Sigmoid colon (tissue), 7 donors: ENCODE data around the gene IRS2. TPM values are rescaled to one million over a fixed set of nuclear protein-coding genes. Genes with fewer than 3 reads are reported as not detected.

Source experiments
- DNase-seq: peaks from one replicate; pipeline ENCODE4 v3.0.0-alpha.2; 2019
- H3K27ac ChIP-seq, 4 donors: fragments of 200-600 bp; sonication (generic); one replicate each; pipeline ENCODE4 v1.5.1; 2016 to 2019; ENCODE audit warnings: mild to moderate bottlenecking in 1 of 4
- H3K27me3 ChIP-seq, 3 donors: fragments of 200-600 bp; sonication (generic); one replicate each; pipeline ENCODE4 v1.5.1; 2019; ENCODE audit warnings: mild to moderate bottlenecking in 1 of 3
- H3K36me3 ChIP-seq, 4 donors: fragments of 200-600 bp; sonication (generic); one replicate each; pipeline ENCODE4 v1.5.1; 2016 to 2019
- H3K4me1 ChIP-seq, 4 donors: fragments of 200-600 bp; sonication (generic); one replicate each; pipeline ENCODE4 v1.5.1; 2017 to 2019
- H3K4me3 ChIP-seq, 4 donors: fragments of 200-600 bp; sonication (generic); one replicate each; pipeline ENCODE4 v1.5.1; 2017 to 2019; ENCODE audit warnings: mild to moderate bottlenecking in 2 of 4, moderate library complexity in 1 of 4
- H3K9me3 ChIP-seq, 4 donors: fragments of 200-600 bp in 3 of 4; sonication (generic) in 3 of 4; one replicate each; pipeline versions ENCODE4 v1.5.1 to v1.6.1; 2013 to 2019
- EP300 ChIP-seq, 4 donors: sonication (generic); formaldehyde crosslinking; IDR thresholded peaks; one replicate each; pipeline ENCODE4 v1.6.1; 2017; ENCODE audit warnings: antibody characterized with exemption in 4 of 4
- POLR2A ChIP-seq, 2 donors: fragments of 450-650 bp; IDR thresholded peaks; one replicate each; pipeline ENCODE4 v1.6.1; 2016; ENCODE audit warnings: antibody characterized with exemption in 2 of 2, mild to moderate bottlenecking in 2 of 2, moderate library complexity in 2 of 2
- POLR2AphosphoS5 ChIP-seq, 4 donors: sonication (generic); formaldehyde crosslinking; IDR thresholded peaks; one replicate each; pipeline ENCODE4 v1.6.1; 2017; ENCODE audit warnings: antibody characterized with exemption in 4 of 4
- WGBS, 2 donors: extraction: QIAGEN DNeasy Blood & Tissue Kit; methylation state at CpG; one replicate each; pipeline ENCODE4 v1.1.7; 2013; 5-methylcytosine and 5-hydroxymethylcytosine counted together
- intact Hi-C: fragments of 100-400 bp; cut with DNase I; formaldehyde crosslinking; loops from one replicate; pipeline ENCODE4 v1.15.1; 2023
- polyA plus RNA-seq, 3 donors: library from polyadenylated mRNA; stranded (reverse); fragments of 200-250 nt; gene quantifications; one replicate each; pipeline ENCODE4 v1.2.3, GENCODE V29; 2013
- total RNA-seq, 4 donors: library from RNA; depleted of rRNA; stranded (reverse); fragments of >200 nt; gene quantifications; one replicate each; pipeline ENCODE4 v1.1.0, GENCODE V29; 2016
- TF ChIP-seq, protein P1 (sequence below), 4 experiments: fragments of 450-650 bp in 3 of 4; fragments of 200-600 bp in 1 of 4; IDR thresholded peaks; one replicate each; pipeline ENCODE4 v1.5.1; 2016 to 2019; ENCODE audit warnings: antibody characterized with exemption in 4 of 4, mild to moderate bottlenecking in 3 of 4, moderate library complexity in 2 of 4
- donor health status: healthy with polysubstance abuse.
- donor health status: Bipolar disorder and iron deficiency.
- donor health status: healthy.

The IRS2 gene
- total and polyA plus RNA-seq, 7 donors, result 3.6 to 21.9 (median 15.3) TPM

DNA sequence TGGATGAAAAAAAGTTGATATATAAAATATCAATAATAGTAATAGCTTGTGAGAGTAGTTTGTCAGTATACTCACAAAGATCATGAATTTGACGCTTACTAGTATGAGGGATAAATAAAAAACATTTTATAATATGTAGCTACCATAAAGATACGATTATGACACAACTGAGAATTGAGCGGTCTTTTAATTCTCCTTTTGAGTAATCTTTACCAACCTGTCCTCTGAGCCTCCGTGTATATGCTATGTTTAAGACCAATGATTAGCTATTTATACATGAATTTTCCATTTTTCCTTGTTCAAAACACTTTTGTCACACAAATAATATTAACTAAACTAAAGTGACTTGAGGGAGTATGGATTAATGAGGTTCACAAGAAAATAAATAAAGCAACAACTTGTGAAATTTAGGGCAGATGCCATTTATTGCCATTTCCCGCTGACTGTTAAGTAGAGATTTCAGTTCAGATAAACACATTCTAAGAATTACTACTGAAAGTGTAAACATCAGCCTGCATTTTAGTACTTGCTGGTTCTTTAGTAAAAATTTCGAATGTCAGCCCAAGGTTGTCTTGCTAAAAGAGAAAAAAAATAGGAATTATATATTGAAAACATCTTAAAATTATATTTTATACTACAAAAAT is 6.2 kb upstream of the IRS2 start:
- no peak for DNase-seq
- peaks cover 0 to 35% (median 10%) of the 10 kb centered on the region in 4 donors for H3K4me1 ChIP-seq
- H3K9me3 ChIP-seq, result no peaks in the 10 kb centered on the region
- no peak overlapping the region for H3K27ac ChIP-seq
- WGBS, 2 donors, result 71 to 75% methylated on average over 6 of the region's 6 CpGs
- intact Hi-C loops, result no loop called here
- no peaks in the 10 kb centered on the region for H3K36me3 ChIP-seq
- no peaks in the 10 kb centered on the region for H3K27me3 ChIP-seq
- TF ChIP-seq POLR2A (IDR thresholded peaks at IDR 0.05), result no peak
- no peak for TF ChIP-seq POLR2AphosphoS5 (IDR thresholded peaks at IDR 0.05)
- TF ChIP-seq EP300 (IDR thresholded peaks at IDR 0.05), result no peak
- TF ChIP-seq, protein P1, sequence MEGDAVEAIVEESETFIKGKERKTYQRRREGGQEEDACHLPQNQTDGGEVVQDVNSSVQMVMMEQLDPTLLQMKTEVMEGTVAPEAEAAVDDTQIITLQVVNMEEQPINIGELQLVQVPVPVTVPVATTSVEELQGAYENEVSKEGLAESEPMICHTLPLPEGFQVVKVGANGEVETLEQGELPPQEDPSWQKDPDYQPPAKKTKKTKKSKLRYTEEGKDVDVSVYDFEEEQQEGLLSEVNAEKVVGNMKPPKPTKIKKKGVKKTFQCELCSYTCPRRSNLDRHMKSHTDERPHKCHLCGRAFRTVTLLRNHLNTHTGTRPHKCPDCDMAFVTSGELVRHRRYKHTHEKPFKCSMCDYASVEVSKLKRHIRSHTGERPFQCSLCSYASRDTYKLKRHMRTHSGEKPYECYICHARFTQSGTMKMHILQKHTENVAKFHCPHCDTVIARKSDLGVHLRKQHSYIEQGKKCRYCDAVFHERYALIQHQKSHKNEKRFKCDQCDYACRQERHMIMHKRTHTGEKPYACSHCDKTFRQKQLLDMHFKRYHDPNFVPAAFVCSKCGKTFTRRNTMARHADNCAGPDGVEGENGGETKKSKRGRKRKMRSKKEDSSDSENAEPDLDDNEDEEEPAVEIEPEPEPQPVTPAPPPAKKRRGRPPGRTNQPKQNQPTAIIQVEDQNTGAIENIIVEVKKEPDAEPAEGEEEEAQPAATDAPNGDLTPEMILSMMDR (IDR thresholded peaks at IDR 0.05), result no peak
- no peak overlapping the region for H3K4me3 ChIP-seq

DNA sequence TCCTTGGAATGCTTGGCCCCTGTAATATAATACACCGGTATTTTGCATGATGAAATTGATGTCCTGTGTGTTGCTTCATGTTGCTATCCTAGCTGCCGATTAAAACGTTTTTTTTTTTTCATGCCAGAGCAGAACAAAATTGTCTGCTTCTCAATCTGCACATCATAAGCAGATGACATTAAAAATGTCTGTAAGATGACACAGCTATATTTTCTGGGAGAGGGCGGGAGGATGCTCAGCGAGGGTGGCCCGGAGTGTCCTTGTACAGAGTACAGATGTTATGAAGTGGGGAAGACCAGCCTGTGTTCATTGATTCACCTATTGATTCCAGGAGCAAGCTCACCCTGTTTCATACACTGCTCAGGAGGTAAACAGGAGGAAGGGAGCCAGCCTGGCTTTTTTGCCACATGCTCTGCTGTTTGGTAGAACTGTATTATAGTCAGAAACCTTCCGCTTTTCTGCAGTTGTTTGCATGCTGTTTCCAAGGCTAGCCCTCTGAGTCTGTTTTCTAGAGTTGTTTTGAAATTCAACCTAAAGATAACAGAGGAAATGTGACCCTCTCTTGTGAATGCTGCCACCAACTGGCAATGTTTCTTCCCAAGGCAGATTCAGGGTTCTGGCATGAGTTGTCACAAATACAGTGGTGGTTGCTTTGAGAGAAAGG is 4.7 kb upstream of the IRS2 start:
- no peak overlapping the region for H3K4me3 ChIP-seq
- peaks cover 0 to 35% (median 12%) of the 10 kb centered on the region in 4 donors for H3K4me1 ChIP-seq
- WGBS, 2 donors, result 37 to 58% methylated on average over 7 of the region's 7 CpGs
- no peak for DNase-seq
- no peaks in the 10 kb centered on the region for H3K27me3 ChIP-seq
- TF ChIP-seq POLR2AphosphoS5 (IDR thresholded peaks at IDR 0.05), result peak in 1 of 4 donors; percentile 5
- TF ChIP-seq, protein P1 (IDR thresholded peaks at IDR 0.05), result no peak
- intact Hi-C loops, result no loop called here
- H3K27ac ChIP-seq, result peak overlapping the region in 1 of 4 donors; percentile 98
- no peaks in the 10 kb centered on the region for H3K9me3 ChIP-seq
- H3K36me3 ChIP-seq, result no peaks in the 10 kb centered on the region

DNA sequence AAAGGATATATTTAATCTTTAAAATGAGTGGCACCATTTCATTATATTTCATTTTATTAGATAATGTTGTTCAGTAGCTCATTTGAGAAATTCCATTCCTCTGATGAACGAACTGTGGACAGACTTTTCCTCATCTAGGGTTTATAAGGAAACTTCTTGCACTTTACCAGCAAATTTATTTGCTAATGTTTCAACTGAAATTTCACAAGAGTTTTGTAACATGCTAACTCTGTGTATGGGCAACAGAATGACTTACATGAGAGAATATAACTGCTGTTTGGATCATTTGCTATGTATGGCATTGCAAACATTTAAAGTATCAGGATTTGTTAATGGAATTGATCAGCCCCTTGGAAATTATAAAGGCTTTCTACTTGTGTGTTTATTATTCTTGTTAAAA is 3.7 kb upstream of the IRS2 start:
- intact Hi-C loops, result no loop called here
- TF ChIP-seq, protein P1 (IDR thresholded peaks at IDR 0.05), result no peak
- TF ChIP-seq EP300 (IDR thresholded peaks at IDR 0.05) (no peak), POLR2A (IDR thresholded peaks at IDR 0.05) (no peak), POLR2AphosphoS5 (IDR thresholded peaks at IDR 0.05) (no peak)
- H3K36me3 ChIP-seq, result no peaks in the 10 kb centered on the region
- no peaks in the 10 kb centered on the region for H3K9me3 ChIP-seq
- peaks cover 0 to 35% (median 12%) of the 10 kb centered on the region in 4 donors for H3K4me1 ChIP-seq
- peak overlapping the region in 2 of 4 donors; percentile 96 to 98 for H3K27ac ChIP-seq
- no peak for DNase-seq
- no peaks in the 10 kb centered on the region for H3K27me3 ChIP-seq
- no peak overlapping the region for H3K4me3 ChIP-seq
- 73 to 78% methylated on average over 1 of the region's 1 CpG for WGBS, 2 donors

DNA sequence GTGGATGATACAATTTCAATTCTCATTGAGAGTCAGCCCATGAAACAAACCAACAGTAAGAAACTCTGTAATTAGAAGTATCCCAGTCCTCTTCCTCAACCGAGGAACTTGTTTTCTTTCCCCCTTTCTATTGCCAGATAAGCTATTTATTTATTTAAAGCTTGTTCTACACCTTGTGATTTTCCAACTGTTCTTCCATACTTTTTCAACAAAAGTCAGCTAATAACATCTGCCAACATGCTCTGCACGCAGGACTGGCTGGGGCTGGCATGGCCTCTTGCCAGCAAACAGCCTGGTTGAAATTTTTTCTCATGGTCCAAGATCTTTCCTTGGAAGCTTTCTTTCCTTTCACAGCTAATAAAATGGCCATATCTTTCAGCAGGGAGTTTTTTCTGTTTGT is 2.9 kb upstream of the IRS2 start:
- Histone ChIP-seq H3K4me1 (peaks cover 0 to 36% (median 13%) of the 10 kb centered on the region in 4 donors), H3K27ac (peak overlapping the region; percentile 95 to 98 (median 96)), H3K27me3 (no peaks in the 10 kb centered on the region), H3K36me3 (peaks cover 0 to 2% (median under 1%) of the 10 kb centered on the region in 4 donors), H3K9me3 (no peaks in the 10 kb centered on the region), H3K4me3 (no peak overlapping the region)
- DNase-seq, result no peak
- TF ChIP-seq POLR2AphosphoS5 (IDR thresholded peaks at IDR 0.05) (peak in 1 of 4 donors; percentile 17), EP300 (IDR thresholded peaks at IDR 0.05) (no peak), POLR2A (IDR thresholded peaks at IDR 0.05) (no peak)
- TF ChIP-seq, protein P1 (IDR thresholded peaks at IDR 0.05), result no peak
- WGBS, 2 donors, result 37 to 65% methylated on average over 2 of the region's 2 CpGs
- intact Hi-C loops, result loop anchor here (5.0 kb wide), 3 partner anchors 773 to 1572 kb away; partner anchors contain the start of genes ABHD13, LIG4 and RAB20
